HG03460 (cell line): ENCODE data around the gene WIPF1.

ENCODE experiments used
- ATAC-seq: cut with Tn5 transposase; IDR thresholded peaks from one replicate; pipeline ENCODE4 v1.9.1; 2021; ENCODE audit not compliant: unreplicated experiment

The WIPF1 gene, protein sequence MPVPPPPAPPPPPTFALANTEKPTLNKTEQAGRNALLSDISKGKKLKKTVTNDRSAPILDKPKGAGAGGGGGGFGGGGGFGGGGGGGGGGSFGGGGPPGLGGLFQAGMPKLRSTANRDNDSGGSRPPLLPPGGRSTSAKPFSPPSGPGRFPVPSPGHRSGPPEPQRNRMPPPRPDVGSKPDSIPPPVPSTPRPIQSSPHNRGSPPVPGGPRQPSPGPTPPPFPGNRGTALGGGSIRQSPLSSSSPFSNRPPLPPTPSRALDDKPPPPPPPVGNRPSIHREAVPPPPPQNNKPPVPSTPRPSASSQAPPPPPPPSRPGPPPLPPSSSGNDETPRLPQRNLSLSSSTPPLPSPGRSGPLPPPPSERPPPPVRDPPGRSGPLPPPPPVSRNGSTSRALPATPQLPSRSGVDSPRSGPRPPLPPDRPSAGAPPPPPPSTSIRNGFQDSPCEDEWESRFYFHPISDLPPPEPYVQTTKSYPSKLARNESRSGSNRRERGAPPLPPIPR

DNA sequence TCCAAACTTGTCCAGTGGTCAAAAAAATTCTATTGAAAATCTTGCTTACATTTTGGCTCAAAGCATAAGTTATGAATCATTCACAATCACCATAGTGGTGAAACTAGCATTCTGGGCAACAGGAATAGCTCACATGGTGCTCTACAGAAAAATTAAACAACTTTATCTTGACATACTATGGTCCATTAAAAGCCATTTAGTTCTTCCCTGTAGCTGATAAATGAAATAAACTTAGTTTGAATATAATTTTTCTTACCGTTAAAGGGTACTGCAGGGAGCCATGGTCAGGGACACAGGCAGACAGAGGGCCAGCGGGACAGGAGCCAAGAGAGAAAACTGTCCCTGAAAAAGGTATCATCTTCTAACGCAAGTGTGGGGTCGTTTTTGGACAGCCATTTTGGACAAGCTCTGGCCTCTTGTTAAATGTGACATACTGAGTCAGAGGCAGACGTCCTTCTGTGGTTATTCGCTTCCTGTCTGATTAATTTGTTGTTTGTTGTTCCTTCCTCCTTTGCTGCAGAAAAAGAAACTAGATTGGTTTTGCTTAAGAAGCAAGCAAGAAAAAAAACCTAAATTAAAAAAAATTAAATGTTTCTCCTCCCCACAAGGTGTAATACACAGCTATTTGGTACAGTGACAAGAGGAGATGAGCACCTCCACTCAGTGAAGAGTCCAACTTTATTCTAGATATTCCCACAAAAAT is at the start of gene WIPF1:
Gene WIPF1 (minus strand): TSS at position 460 of the 703 bp plus-strand sequence. CDS start 12,231 bp downstream, outside the sequence.
- ATAC-seq: peak; percentile 47

DNA sequence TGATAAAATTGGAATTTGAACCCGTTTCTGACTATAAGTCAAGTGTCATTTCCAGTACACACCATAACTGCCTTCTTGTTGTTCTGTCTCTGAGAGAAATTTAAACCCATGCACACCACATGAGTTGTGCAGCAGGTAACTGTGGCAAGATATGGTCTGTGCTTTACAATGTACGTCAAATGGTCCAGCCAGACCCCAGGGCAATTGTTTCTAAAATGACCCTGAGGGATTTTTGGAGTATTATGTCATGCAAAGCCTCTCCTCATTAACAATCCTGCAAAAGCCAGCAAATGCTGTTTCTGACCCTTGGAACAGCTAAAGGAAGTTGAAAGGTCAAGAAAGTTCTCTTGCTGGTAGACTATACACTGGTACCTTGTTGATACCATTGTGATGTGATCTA is 47.7 kb upstream of the WIPF1 start:
- no peak for ATAC-seq

DNA sequence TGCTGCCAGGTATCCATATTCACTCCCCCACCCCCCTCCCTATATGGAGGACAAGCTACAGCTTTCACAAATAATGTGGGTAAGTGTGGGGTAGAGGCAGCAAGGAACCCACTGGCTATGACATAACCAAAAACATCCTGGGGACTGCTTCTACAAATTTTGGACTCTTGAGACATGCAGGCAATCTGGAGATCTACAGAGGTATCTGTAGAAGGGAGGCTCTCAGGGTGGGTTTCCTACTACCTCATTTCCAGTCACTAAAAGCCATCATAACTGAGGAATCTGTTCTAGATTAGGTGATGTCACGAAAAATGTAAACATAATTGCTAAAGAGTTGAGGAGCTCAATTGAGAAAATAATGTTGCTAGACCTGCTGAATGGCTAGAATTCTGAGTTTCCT is 46.8 kb upstream of the WIPF1 start:
- ATAC-seq: no peak

DNA sequence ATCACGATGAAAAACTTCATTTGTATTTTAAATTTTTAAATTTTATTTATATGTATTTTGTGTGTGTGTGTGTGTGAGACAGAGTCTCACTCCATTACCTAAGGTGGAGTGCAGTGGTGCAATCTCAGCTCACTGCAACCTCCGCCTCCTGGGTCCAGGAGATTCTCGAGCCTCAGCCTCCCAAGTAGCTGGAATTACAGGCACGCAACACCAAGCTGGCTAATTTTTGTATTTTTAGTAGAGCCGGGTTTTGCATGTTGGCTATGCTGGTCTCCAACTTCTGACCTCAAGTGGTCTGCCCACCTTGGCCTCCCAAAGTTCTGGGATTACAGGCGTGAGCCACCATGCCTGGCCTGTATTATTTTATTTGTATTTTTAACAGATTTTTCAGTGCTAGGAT is 45.8 kb upstream of the WIPF1 start:
- ATAC-seq: no peak

DNA sequence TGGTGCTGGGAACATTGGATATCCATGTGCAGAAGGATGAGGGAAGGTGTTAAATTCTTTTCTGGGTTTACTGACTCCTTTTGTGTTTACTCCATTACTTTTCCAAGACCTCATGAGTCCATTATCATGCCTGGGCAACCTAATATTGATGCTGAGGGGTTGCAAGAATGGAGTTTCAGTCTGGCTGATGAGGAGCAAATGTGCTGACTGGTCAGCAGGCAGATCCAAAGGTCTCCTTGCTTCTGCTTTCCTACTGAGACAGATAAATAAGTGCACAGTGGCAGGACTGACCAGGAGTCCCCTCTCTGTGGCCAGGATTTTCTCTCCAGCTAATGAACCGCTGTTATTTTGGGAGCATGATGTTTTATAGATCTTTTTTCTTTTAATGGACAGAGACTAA is 43.6 kb upstream of the WIPF1 start:
- no peak for ATAC-seq

DNA sequence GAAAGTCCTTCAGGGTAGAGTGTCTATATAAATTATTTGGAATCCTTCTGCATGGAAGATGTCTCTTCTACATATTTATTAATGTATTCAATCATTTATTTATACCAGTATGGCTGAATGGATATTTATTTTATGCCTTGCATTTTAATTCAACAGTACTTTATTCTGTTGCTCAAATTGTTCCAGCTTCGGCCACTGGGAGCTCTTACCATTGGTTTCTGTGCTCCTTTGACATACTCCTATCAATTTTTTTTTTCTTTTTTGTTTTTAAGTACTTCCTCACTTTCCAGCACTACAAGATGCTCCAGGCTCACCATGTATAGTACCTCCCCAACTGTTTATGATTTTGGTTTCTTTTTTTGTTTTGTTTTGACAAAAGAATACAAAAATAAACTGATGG is 39.4 kb upstream of the WIPF1 start:
- ATAC-seq: no peak

DNA sequence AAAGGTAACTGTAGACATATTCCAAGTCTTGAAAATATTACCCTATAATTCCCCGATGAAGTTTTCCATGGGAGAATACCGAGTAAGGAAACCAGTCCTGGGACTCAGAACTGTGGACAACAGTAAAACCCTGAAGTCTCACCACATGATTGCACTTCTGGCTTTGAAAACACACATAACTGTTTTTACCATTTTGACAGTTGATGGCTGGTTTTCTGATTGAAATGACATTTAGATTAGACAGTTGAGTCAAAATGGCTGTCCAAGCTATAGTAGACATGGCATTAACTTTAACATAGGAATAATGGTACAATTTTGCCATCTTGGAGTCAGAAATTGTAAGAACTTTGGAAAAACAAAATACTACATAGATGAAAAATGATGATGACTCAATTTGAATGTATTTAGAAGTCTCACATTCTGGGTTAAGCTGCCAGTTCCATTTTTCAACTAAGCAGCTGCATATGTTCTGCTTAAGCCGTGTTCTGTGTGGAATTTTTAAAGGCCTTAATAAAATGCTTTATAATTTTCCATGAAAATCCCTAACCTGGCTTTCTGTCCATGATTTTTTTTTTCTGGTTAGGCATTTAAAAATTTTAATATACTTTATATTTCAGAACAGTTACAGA is 38.3 kb upstream of the WIPF1 start:
- ATAC-seq: no peak

DNA sequence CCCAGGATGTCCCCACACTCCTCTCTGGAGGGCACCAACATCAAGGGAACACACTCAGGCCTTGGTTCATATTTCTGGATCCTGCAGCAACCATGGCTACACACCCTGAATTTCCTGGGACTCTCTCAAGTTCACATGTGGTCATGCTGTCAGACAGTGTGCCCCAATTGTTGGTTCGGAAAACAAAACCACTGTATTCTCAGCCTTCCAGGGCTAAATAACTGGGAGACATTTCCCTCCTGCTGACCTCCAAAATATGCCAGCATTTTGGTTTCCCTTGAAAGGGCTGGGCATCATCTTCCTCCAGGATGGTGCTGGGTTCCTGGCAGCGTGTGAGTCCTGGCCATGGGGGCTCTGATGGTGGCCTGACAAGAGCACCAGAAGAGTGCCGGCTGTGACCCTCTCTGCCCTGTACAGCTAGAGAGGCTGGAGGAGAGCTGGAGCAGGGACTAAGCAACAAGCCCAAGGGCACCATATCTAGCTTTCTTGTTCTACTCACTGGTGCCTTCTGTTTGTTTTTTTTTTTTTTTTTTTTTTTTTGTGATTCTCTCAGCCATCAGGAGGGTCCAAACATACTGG is 37.5 kb upstream of the WIPF1 start:
- ATAC-seq: no peak

DNA sequence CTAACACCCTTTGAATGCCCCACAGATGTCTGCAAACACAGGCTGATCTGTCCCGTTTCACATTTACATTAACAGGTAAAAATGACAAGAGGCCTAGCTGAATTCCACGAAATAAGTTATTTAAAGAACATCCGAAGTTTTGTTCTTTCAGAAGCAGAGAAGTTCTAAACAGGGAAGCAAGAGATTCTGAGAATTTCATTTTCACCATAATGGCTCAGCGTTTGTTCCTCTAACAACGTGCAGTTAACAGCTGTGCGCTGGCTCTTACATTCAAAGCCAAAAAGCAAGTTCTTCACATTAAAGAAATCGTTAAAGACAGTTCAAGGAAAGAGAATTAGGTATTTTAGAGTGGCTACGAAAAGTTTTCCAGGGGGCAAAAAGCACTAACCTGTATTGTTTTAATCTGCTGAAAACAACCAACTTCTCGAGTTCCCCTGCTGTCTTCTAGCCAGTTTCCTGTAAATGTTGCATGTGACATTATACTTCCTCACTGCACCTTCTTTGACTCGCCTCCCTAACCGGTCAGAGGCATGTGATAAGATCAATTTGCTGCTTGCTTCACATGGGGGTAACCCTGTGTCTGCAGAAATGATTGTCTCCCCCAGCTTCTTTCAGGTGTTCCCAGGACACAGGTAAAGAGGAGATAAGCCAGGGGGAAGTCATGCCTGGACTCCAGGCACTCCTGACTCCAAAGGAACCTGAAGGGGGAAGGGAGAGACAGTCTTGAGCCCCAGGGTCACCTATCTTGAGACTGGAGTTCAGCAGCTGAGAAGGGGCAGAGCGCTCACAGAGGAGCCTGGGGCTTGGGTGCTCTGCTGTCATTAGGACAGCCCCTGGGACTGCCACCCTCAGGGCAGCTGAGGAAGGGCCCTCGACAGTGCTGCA is 36.8 kb upstream of the WIPF1 start:
- ATAC-seq: peak; percentile 69

DNA sequence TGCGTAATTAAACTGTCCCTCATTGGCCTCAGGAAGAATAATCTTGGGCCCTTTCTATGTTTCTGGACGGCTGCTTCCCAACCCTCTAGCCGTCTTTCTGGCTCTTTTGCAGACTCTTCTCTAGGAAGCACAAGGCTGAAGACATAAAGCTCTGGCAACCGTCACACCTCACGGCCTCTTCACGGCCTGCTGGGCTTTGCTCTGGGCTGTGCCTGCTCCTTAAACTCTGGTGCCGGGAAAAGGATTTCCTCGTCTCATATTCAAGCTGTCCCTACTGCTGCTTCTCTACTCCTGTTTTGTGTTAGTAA is 36.0 kb upstream of the WIPF1 start:
- ATAC-seq: no peak

DNA sequence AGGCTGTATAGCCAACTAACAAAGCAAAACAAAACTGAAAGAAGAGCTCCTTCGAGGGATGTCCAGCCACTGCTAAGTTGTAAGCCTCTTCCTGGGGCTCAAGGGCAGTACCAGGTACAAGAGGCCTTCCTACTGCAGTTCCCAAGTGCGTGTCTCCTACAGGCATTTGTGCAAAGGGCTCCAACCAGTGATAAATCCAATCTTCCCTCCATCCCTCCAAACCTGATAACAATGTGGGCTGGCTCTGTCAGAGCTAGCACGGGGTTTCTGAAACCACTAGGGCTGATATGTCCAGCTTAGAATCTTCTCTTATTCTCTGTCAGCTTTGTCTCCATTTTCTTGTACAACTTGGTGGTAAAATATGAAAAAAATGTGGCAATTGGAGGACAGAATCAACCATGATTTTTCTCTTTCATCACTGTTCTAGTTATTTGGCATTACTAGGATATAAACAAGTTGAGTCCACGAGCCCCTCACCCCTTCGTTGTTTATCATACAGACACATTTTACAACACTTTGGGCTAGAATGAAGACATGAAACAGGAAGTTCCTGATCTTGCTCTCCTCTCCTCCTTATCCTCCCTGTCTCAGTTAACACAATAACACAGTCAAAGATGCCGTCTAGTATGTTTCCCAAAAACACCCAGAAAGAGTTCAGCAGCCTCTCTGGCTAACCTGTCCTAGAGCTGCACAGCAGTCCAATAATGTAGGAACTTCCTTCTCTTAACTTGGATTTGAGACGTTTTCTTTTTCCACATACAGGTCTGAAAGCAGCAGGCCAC is 35.4 kb upstream of the WIPF1 start:
- ATAC-seq: peak; percentile 37

DNA sequence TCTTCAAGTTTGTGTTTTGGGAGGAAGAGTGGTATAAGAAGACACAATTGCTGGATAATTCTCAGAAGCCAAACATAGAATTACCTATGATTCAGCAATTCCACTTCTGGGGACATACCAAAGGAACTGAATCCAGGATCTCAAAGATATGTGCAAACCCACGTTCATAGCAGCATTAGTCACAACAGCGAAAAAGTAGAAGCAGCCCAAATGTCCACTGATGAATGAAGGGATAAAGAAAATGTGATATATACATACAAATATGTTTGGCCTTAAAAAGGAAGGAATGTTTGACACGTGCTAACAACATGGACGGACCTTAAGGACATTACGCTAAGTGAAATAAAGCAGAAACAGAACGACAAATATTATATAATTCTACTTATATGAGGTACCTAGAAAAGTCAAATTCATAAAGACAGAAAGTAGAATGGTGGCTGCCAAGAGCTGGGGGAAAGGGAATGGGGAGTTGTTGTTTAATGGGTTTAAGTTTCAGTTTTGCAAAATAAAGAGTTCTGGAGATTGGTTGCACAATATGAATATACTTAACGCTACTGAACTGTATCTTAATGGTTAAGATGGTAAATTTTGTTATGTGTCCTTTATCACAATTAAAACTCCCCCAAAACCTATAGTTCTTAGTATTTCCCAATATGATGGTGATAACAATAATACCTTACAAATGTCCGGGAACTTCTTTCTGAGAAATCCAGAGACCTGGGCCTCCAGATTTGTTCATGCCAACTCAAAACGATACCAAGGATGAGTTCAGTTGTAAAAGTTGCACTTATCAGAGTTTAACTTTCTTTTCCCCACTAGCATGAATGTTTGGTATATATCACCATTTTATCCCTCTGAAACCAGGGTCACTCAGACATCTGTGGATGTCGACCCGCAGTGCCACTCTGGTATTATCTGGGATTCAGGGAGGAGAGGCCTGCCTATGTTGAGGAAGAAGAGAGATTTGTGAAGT is 33.7 kb upstream of the WIPF1 start:
- no peak for ATAC-seq

DNA sequence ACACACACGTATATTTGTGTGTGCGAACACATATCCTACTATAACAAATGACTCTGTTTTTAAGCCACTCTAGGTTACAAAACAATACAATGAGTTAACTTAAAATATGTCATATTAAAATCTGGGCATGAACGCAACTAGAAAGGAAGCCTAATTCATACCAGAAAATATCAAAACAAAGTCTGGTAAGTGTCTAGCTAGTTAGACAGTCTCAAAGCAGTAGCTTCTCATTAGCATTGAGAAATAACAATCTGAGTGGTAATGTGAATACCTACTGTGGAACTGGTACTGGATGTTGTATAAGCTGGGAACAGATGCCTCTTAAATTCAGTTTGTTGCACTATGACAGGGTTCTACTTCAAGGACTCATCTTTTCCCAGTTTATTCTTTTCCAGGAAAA is 32.5 kb upstream of the WIPF1 start:
- ATAC-seq: no peak

DNA sequence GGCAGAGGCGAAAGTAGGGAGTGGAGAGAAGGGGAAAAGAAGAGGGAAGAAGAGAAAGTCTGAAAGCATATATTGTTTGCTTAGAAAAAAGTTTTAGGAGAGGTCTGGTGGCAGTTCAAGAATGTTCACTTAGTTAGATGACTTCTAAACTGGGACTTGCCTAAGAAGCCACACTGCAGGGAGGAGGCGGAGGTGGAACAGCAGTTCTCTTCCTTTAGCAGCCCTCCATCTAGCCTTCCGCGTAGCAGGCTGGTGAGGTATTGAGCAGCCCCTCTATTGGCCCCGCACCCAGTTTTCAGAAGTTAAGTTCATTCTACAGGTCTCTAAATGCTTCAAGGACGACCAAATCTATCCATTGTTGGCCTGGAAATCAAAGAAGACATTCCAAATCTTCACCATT is 31.9 kb upstream of the WIPF1 start:
- ATAC-seq: no peak

DNA sequence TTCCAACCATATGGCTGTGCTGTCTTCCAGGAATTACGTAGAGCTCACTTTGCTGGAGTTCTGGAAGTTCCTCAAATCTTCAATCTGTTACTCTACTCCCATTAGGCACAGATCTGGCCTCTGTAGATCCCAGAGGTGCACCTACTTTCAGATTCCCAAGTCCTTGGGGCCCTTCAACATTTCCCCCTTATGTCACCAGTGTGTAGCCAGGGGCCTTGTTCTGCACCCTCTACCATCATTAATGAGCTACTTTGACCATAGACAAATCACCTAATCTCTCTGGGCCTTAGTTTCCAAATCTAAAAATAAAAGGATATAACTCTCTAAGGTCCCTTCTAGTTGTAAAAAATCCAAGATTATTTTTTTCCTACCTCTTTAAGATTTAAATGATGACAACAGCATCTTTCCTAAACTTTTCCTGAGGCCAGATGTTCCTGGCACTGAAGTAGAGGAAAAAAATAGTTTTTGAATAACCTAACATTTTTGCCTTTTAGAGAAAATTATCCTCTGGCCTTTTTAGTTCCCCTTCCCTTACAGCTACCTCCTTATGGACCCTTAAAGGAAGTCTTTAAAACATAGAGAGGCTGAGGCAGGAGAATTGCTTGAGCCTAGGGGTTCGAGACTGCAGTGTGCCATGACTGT is 31.0 kb upstream of the WIPF1 start:
- ATAC-seq: no peak

DNA sequence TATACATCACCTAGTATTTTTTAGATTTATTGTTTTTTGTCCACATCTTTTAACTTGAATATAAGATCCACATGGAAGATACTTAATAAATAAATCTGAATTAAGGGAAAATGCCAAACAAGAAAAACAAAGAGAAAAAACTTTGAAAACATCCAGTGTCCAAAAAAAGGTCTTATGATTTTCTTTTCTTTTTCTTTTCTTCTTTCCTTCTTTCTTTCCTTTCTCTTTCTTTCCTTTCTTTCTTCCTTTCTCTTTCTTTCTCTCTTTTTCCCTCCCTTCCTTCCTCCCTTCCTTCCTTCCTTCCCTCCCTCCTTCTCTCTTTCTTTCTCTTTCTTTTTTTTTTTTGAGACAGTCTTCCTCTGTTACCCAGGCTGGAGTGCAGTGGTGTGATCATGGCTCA is 29.6 kb upstream of the WIPF1 start:
- no peak for ATAC-seq

DNA sequence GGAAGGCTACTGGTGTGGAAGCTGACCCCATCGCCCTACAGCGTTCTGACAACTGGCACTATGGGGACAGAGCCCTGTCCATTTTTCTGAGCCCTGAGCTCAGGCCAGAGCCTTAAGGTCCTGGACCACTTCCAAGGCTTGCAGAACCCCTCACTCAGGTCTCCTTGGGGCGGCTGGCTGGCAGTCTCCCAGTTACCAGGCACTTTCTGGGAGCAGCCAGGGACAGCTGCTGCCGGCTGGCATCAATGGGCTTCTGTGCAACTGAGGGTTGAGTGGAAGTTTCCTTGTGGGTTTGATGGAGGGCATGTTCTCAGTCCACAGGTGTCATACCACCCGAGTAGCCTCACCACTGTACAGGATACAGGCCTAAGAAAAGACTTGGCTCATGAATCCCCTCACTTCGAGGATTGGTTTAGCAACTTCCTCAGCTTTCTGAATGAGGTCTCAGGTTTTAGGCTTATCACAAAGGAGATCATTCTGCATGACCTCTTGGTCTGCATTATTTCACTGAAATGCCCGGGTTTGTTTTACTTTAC is 27.4 kb upstream of the WIPF1 start:
- no peak for ATAC-seq

DNA sequence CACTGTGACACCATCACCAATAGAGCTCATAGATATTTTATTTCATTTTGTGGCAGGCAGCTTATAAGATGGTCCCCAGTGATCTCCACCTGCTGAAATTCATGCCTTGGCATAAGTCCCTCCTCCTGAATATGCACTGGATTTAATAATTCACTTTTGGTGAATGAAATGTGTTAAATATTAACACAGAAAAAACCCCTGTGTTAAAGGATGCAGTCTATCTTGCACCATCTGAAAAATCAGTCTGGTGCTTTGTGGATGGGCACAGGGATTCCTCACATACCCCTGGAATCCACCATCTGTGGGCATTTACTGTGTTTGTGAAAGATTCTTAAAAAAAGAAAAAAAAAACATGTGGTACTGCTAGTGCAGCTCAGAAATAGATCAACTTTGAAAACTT is 26.1 kb upstream of the WIPF1 start:
- peak; percentile 66 for ATAC-seq
